Stomach (tissue), 4 donors: ENCODE results near the gene RBMXL2.

ENCODE experiments used
- CTCF ChIP-seq, 7 experiments: fragments of 450-650 bp in 4 of 7; fragments of 200-600 bp in 3 of 7; sonication (generic) in 3 of 7; IDR thresholded peaks; one replicate each; pipeline ENCODE4 v1.5.1; 2016 to 2019; ENCODE audit warnings: antibody characterized with exemption in 7 of 7, control low read depth in 2 of 7, mild to moderate bottlenecking in 1 of 7
- EP300 ChIP-seq: sonication (generic); formaldehyde crosslinking; IDR thresholded peaks from one replicate; pipeline ENCODE4 v1.6.1; 2017; ENCODE audit warnings: antibody characterized with exemption
- POLR2A ChIP-seq, 4 donors: fragments of 450-650 bp; IDR thresholded peaks; one replicate each; pipeline ENCODE4 v1.6.1; 2016; ENCODE audit warnings: antibody characterized with exemption in 4 of 4, control low read depth in 2 of 4, mild to moderate bottlenecking in 1 of 4, moderate library complexity in 1 of 4
- POLR2AphosphoS5 ChIP-seq, 3 donors: sonication (generic); formaldehyde crosslinking; IDR thresholded peaks; one replicate each; pipeline ENCODE4 v1.6.1; 2016; ENCODE audit warnings: antibody characterized with exemption in 3 of 3

- TF ChIP-seq CTCF (IDR thresholded peaks at IDR 0.05): no peak
- TF ChIP-seq POLR2A (IDR thresholded peaks at IDR 0.05): no peak
- no peak for TF ChIP-seq POLR2AphosphoS5 (IDR thresholded peaks at IDR 0.05)
- TF ChIP-seq EP300: no peak
Measured at GRCh38 chr11:7088921-7089320, at the start of gene RBMXL2.
